ENCODE data around the gene HOXB3.

The HOXB3 gene

DNA sequence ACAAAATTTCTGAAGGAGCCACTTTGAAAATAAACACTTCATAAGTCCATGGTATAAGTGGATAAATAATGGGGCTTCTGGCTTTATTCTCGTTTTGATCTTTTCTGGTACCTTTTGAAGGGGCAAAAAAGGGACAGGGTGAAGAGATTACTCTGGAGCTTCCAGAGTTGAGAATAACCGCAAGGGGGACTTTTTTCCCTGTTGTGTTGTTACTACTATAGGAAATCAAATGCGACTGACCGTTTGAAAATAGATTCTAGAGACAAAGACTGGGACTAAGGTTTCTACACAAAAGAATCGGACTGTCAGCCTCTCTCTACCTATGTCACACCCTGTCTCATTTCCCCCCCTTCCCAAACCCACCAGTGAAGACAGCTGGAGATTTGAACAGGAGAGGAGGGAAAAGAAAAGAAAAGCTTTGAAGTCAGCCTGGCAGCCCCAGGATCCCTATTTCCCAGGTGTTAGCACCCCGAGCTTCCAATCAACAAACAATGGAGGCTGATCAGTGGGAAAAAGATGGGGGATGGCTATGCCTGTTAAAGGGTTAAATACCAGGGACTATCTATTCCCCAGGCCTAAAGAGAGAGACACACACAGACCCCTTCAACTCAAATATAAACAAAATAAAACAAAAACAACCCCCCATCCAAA, 20.2 kb downstream of the HOXB3 start:
- no peak for DNase-seq (ENCODE audit: low read depth in 2 of 2)

DNA sequence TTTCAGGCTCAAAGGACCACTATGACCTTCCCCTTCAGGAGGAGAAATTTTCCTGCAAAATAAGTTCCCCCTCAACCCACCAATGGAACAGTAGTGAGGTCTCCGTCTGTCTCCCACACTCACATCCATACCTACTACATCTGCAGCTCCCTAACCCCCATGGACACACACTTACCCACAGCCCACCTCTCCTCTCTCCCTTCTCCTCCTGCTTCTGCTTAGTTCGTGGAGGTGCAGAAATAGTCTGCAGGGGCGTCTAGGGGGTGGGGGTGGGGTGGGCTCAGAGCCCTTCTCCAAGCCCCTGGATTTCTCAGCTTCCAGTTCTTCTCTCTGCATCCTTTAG, 20.8 kb downstream of the HOXB3 start:
- DNase-seq (ENCODE audit: low read depth in 2 of 2): no peak

DNA sequence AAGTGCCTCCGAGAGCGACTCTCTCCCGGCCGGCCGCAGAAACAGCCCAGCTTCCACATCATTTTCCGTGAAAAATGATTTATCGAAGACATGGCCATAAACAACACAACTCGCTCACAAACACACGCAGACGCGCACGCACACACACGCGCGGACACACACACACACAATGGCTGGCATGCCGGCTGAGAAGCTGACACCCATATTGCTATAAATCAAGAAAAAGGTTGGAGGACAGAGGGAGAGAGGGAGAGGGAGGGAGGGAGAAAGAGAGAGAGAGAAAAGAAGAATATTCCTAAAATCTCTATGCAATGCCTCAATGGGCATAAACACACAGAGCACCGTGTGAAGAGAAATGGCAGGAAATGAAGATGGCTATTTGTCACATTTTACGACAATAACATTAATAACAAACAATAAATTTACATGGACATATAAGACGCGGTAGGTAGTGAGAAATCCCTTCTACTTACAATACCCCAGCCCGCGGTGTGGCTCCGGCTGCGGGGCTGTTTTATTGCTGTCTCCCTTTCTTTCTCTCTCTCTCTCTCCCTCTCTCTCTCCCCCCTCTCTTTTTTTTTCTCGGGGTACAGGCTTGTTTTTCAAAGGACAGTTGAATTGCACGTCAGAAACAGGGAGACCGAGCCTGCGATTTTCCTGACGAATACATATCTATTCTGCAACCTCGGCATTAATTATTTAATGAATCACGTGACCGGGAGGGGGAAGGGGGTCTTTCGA, 21.4 kb downstream of the HOXB3 start:
- no peak for DNase-seq (ENCODE audit: low read depth in 2 of 2)

DNA sequence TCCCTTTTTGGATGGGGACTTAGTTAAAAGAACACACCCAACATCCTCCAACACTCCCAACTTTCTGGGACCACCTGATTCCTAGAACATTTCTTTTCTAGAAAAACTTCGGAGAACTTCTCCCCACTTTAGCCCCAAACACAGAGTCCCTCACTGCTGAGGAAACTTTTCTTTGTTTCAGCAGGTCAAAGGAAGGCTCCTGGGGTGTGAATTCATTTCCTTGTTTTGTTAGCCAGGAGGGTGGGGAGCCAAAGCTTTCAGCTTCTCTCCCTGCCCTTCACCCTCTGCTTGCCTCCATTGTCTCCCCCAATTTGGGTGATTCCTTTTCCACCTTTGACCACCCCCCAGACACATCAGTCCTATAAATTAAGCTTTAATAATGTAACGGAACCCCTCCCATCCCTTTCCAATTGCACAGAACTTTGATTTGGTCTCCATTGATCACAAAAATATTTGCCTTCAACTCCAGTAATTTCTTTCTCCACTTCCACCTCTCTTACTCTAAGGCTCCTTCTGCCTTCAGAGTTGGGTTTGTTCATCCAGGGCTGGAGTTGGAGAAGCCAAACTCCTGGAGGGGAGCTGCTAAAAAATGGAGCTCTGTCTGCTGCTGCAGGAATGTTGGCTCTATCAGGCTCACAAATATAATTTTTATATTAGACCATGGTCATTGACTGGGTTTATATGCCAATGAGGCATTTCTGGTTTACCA, 22.2 kb downstream of the HOXB3 start:
- DNase-seq (ENCODE audit: low read depth in 2 of 2): no peak

DNA sequence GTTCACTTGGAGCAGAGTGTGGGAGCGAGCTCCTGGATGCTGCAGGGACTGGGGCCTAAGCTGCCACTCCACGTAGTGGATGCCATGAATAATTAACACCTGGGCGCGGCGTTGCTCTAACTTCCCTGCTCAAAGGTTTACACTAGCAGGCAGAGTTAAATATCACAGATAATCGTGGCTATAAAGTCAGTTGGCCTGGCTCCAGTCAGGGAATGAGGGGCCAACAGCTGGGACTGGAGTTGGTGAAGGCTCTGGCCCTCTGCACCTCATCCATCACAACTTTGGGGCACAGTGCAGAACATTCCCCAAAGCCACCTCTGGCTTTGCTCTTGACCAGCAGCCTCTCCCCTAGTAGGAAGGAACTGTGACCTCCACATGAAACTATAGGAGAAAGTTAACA, 22.8 kb downstream of the HOXB3 start:
- DNase-seq (ENCODE audit: low read depth in 2 of 2): no peak

DNA sequence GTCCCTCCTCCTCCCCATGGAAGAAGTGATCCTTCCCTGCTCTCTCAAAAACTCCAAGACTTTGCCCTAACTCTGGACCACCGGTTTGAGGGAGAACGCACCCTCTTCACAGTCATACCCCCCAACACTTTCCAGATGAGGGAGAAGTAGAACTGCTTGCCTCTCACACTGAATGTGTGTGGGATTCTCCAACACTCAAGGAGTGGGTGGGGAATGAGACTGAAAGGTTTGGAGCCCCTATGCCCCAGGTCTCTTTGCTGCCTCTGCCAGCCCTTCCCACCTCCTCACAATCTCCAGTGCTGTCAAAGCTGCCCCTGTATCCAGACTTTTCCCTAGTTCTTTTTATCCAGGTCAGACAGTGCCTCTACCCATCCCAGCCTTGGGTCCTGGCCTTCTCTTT, 23.3 kb downstream of the HOXB3 start:
- no peak for DNase-seq (ENCODE audit: low read depth in 2 of 2)

DNA sequence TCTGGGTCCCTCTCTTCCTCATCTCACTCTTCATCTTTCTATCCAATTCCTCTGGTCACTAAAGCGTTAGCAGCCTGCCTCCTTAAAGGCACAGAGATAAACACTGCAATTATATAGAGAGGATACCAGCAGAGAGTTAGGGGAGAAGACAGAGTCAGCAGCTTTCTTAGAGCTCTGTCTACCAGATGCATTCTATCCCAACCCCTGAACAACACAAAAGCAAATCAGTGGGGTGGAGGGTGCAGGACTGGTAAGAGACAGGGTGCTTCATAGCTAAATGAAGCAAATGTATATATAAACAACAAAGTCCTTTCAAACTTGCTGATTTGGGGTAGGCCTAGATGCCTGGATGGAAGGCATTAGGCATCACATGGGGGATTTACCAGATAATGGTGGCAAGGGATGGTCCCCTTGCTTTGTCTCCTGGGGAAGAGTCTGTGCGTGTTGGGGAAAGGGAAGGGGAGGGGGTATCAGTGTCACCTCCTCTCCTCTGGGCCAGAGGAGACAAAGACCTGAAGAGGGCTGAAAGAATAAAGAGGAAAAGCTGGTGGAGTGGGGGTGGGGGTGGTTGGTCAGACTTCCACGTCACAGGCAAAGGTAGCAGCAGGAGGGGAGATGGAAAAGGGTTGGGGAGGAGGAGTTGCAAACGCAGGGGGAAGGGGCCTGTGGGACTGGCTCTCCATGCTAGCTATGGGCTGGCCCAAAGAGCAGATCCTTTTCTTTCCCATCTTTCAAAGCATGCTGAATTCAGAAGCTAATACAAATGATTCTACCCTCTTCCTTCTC, 23.9 kb downstream of the HOXB3 start:
- no peak for DNase-seq (ENCODE audit: low read depth in 2 of 2)

DNA sequence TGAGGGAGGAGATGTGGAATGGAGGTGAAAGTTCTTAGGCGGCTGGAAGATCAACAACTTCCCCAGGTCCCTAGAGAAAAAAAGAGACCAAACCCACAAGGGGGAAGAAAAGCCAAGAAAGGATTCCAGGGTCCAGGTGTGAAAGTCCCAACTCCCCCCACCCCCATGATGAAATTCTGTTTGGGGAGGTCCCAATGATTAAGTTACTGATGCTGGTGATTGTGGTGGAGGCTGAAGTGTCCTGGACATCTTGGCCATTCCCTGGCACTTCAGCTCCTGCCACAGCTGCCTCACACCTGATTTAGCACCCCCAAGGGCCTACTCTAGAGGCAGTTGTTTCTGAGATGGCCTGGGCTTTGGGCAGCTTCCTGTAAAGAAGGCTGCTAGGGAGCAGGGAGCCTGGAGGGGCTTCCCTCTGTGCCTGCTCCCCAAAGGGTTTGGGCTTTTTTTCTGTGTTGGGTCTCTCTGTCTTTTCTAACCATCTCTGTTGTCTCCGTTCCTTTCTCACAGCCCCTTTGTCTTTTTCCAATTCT, 25.0 kb downstream of the HOXB3 start:
- no peak for DNase-seq (ENCODE audit: low read depth in 2 of 2)

DNA sequence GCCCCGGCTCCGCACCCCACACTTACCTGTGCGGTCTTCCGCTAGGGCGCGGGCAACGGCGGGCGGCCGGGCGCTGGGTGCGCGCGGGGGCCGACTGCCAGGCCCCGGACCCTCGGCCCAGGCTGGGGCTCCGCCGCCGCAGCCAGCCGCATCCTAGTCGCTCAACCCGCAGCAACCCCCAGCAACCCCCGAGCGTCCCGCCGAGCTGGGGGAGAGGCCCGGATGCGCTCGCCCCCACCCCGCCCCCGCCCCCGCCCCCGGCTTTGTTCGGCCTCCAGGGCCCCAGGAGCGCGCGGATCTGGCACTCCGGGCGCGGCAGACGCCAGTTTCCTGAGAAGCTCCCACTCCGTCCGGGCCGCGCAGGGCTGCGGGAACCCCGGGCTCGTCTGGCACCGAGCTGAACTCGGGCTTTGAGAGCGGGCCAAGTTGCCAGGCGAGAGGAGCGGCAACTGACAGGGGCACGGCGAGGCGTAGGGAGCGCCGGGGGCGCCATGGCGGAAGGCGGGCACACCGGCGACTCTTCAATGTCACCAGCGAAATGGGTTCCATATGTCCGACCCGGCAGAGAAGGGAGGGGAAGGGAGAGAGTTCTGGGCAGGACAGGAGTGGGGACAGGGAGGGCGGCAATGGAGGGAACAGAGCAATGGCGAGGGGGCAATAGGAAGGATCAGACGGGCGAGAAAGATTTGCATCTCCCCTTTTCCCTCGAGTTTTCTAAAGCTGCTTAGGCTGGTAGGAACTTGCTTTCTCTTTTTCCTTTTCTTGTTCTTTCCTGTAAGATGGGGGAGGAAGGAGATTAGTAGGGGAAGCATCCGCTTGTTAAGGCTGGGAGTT, 25.6 kb downstream of the HOXB3 start:
- no peak for DNase-seq (ENCODE audit: low read depth in 2 of 2)

DNA sequence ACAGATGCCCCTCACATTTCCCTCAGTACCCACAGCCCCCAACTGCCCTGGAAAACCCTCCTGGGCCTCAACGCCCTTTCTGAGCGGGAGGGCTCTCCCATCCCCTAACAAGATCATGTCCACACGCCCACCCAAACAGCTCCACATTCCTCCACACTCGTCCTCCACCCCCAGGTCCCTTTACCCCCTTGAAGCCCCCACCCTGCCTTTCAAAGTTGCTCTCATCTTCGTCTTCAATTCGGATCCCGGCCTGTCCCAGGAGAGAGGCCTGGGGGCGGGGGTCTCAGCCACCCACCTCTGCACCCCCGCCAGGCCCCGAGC, 26.2 kb downstream of the HOXB3 start:
- DNase-seq (ENCODE audit: low read depth in 2 of 2): no peak

DNA sequence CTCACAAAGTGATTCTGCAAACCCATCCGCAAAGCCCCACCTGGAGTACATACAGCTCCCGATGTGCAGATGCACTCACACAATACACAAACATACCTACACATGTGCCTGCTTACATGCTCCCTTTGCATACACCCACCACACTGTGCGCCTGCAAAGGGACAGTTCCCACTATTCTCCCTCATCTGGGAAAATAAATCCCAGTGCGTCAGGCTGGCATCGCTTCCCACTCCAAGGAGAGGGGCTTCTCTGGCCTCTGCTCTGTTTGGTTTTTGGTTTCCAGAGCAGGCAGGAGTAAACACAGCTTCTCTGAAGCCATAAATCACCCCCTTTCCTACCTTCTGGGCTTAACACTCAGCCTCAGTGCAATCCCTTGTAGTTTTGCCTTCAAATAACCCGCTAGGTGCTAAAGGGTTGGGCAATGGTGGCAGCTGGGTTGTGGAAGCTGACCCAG, 26.6 kb downstream of the HOXB3 start:
- DNase-seq (ENCODE audit: low read depth in 2 of 2): no peak

DNA sequence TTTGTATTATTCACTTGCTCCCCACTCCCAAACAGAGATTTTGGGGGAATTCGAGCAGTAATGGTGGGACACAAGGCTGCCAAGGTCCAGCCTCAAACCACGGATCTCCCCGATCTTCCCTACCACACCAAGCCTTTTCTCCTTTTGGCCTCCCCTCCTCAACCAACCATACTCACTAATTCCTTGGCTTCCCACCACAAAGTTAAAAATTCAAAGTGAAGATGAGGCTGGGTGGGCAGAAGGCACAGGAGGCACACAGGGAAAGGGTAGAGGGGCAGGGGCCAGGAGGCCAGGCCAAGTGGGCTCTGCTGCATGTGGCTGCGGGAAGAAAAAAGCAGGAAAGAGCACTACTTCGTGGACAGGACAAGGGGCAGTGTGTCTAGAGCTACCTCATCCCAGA, 27.1 kb downstream of the HOXB3 start:
- DNase-seq (ENCODE audit: low read depth in 2 of 2): no peak

DNA sequence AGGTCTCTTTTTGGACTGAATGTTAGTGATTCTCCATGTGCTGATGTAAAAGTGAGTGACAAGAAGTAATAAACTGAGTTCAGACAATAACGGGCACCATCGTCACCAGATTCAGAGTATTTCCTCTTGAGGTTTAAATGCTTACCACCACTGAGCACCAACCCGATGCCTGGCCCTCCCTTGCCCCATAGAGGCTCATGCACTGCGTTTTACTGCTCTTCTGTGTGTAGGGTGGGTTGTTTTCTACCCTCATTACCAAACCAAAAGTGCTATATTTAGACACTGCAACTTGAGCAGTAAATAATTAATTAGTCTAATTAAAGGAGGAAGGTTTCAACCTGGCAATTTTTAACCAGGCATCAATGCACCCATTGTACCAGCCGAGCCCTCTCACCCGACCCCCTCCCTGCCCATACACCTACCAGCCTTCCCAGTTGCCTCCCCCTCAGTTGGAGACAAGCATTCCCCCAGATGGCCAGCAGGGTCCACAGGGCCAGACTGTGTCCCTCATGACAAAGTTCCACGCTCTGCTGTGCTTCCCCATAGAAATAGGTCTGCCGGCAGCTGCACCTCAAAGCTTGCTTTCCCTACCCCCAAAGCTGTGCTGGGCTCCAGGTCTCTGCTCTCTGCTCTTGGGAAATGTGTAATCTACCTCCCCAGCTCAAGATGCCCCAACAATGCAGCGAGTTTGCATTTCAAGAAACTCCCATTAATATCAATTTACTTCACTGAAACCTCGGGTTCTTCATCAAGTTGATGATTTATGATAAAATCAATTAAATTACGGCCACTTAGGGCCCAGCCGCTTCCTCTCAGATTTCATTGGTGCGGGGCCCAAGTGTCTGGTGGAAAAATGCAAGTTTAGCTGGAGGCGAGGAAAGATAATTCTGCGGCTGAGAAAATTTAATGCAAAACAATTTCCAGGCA, 27.9 kb downstream of the HOXB3 start:
- DNase-seq (ENCODE audit: low read depth in 2 of 2): no peak

DNA sequence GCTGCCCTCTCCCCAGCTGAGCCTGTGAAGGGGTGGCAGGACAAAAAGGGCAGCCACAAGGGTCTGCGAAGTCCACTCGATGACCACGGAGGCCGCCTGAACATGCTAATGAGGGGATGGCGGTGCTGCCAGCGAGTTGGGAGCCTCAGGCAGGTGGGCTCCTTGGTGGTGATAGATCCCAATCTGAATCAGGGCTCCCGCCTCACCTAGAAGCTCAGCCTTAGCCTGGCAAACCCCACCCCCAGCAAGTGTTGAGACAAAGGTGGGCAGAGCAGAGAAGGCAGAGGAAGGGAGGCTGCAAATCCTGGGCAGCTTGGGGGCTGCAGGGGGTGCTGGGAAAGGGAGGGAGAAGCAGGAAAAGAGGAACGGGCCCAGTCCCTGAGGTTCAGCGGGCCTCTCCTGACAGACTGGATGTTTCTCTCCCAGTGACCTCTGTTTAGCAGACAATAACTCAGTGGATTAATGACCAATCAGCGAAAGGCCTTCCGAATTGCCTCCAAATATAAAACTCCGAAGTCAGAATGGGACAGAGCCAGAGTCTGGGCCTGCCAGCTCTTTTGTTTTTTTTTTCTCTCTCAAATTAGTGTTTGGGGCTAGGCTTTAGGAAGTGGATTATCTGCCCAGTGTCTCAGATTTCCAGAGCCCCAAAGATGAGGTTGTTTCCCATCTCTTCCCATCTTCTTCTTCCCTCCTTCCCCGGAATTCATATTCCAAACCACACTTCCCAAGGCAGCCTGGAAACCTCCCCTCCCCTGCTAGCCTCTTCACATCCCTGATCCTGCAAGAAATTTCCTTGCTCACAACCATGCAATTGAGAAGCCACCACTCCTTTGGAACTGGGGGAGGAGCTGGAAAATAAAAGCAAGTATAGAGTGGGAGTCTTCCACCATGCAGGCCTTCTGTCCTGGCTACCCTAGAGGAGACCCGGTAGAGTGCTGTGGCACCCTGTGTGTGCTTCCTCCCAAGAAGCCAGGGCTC, 29.9 kb downstream of the HOXB3 start:
- no peak for DNase-seq (ENCODE audit: low read depth in 2 of 2)

DNA sequence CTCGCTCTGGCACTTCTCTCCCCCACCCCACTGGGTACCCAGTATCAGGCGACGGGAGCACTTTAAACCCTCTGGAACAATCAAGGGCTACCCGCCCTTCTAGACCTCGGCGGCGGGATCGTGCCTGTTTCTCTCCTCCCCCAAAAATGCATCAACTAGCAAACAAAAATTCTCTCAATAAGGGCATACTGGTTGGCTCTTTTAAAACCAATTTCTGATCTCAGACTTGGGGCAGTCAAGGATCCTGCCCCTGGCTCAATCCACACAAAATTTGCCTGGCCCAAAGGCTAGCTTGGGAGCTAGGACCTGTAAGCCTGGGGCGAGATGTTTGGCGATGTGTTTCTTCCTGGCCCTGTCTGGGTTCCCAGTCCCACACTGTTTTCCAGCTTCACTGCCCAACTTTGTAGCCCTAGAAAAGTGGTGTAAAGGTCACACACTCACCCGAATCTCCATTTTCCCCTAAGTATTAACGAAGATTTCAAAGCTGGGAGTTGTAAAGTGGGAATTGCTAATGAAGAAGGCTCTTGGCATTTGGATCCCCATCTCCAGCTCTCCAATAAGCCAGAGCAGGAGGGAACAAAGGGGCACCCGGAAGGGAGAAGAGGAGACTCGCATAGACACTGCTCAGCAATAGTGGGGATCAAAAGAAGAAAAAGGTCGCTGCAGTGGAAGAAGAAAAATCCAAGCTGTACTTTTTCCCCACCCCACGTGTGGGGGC, 30.8 kb downstream of the HOXB3 start:
- no peak for DNase-seq (ENCODE audit: low read depth in 2 of 2)

DNA sequence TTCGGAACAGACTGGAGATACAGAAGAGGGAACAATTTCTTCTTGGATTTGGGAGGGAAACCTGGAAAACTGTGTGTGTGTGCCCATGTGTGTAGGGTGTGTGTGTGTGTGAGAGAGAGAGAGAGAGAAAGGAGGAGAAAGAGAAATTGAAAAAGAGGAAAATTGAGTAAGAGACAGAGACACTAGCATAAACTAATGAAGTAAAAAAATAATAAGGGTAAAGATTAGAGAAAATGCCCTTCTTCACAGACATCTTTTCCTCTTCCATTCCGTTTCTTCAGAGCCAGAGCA, 31.3 kb downstream of the HOXB3 start:
- DNase-seq (ENCODE audit: low read depth in 2 of 2): no peak

DNA sequence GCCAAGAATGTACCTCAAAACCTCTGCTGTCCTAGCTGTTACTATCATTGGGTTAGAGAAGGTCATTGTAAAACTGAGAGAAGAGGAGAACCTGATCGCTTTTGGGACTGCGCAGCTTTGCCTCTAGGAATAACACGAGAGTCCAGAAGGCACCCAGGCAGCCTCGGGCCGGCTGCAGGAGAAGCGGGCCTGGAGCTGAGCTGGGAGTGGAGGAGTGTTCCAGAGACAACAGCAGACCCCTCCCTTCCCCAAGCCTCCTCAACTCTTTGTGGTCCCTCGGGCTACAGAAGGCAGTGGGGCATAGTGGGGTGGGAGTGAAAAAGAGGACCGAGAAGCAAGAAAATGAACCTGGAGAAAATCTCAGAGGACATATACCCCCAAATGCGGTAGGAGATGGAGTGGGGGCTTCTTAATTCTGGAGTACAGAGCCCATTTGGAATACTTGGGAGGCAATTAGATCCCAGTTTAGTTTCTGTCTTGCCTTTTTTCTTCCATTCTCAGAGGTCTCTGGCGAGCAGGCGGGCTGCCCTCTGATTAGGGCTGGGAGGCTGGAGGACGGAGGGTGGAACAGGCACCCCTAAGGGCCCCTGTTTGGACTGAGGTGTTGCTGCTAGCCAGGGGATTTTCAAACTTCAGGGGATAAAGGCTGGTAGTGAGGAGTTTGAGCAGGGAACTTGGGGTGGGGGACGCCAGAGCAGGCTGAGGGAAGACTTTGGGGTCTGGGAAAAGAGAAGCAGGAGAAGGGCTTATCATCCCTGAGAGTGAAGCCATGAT, 31.8 kb downstream of the HOXB3 start:
- no peak for DNase-seq (ENCODE audit: low read depth in 2 of 2)

Data from stimulated activated CD8-positive, alpha-beta memory T cell treated with anti-CD3 and anti-CD28 coated beads, Interleukin-7, amount 100 ng/mL, for 4 hours (primary cell).